Muscle layer of colon (tissue), 2 donors: ENCODE results near the gene FFAR2.

Experiments
- H3K27ac ChIP-seq: one replicate; pipeline ENCODE4 v1.7.0; 2013; ENCODE audit warnings: low read depth, mild to moderate bottlenecking, low read length, moderate library complexity
- H3K27me3 ChIP-seq, 2 donors: one replicate each; pipeline ENCODE4 v1.7.0; 2013; ENCODE audit warnings: low read length in 2 of 2, mild to moderate bottlenecking in 2 of 2; ENCODE audit not compliant: insufficient read depth in 2 of 2, control insufficient read depth in 1 of 2
- H3K36me3 ChIP-seq: one replicate; pipeline ENCODE4 v1.7.0; 2013; ENCODE audit warnings: mild to moderate bottlenecking, low read length; ENCODE audit not compliant: insufficient read depth
- H3K4me1 ChIP-seq: one replicate; pipeline ENCODE4 v1.7.0; 2013; ENCODE audit warnings: mild to moderate bottlenecking, low read length; ENCODE audit not compliant: insufficient read depth
- H3K4me3 ChIP-seq, 2 donors: one replicate each; pipeline ENCODE4 v1.7.0; 2013; ENCODE audit warnings: low read length in 2 of 2, low read depth in 1 of 2, mild to moderate bottlenecking in 1 of 2, moderate library complexity in 1 of 2
- H3K9ac ChIP-seq: one replicate; pipeline ENCODE4 v1.7.0; 2013; ENCODE audit warnings: low read length
- H3K9me3 ChIP-seq: one replicate; pipeline ENCODE4 v1.7.0; 2013; ENCODE audit warnings: mild to moderate bottlenecking, low read length
- donor health status: abdominal sarcoma.
- donor health status: Adenocarcinoma of cecum.

FFAR2 gene

GRCh38 chr19:35442091-35442490 lies 6.0 kb upstream of the FFAR2 start:
- Histone ChIP-seq H3K4me1 (peaks cover 4% of the 10 kb centered on the region), H3K27ac (no peak overlapping the region), H3K9ac (no peak overlapping the region)

GRCh38 chr19:35444735-35445134 lies 3.3 kb upstream of the FFAR2 start:
- H3K27ac ChIP-seq = no peak overlapping the region
- no peaks in the 10 kb centered on the region for H3K4me1 ChIP-seq
- H3K27me3 ChIP-seq = peaks cover 0 to 3% of the 10 kb centered on the region in 2 donors
- no peaks in the 10 kb centered on the region for H3K36me3 ChIP-seq
- H3K9me3 ChIP-seq = no peaks in the 10 kb centered on the region
- no peak overlapping the region for H3K4me3 ChIP-seq
- H3K9ac ChIP-seq = no peak overlapping the region

More at GRCh38 chr19:35442091-35442490, 6.0 kb upstream of the FFAR2 start:
- H3K4me3 ChIP-seq = no peak overlapping the region
- H3K9me3 ChIP-seq = no peaks in the 10 kb centered on the region
- H3K36me3 ChIP-seq = no peaks in the 10 kb centered on the region
- H3K27me3 ChIP-seq = no peaks in the 10 kb centered on the region

- H3K36me3 ChIP-seq = no peaks in the 10 kb centered on the region
- no peak overlapping the region for H3K4me3 ChIP-seq
- H3K27me3 ChIP-seq = peaks cover 0 to 10% of the 10 kb centered on the region in 2 donors
- no peaks in the 10 kb centered on the region for H3K9me3 ChIP-seq
- no peaks in the 10 kb centered on the region for H3K4me1 ChIP-seq
- no peak overlapping the region for H3K27ac ChIP-seq
- no peak overlapping the region for H3K9ac ChIP-seq
Observed at GRCh38 chr19:35445826-35446593, 2.0 kb upstream of the FFAR2 start.

- Histone ChIP-seq H3K9me3 (no peaks in the 10 kb centered on the region), H3K9ac (no peak overlapping the region), H3K27me3 (peaks cover 0 to 10% of the 10 kb centered on the region in 2 donors), H3K4me1 (no peaks in the 10 kb centered on the region), H3K36me3 (no peaks in the 10 kb centered on the region), H3K27ac (no peak overlapping the region), H3K4me3 (no peak overlapping the region)
Observed at GRCh38 chr19:35449359-35450043, 1.4 kb downstream of the FFAR2 start.

- Histone ChIP-seq H3K4me3 (no peak overlapping the region), H3K27ac (no peak overlapping the region)
Observed at GRCh38 chr19:35451338-35452096, 3.5 kb downstream of the FFAR2 start.

GRCh38 chr19:35454663-35455062 lies 6.6 kb downstream of the FFAR2 start:
- Histone ChIP-seq H3K9ac (no peak overlapping the region), H3K4me1 (no peaks in the 10 kb centered on the region), H3K4me3 (no peak overlapping the region), H3K27me3 (peaks cover 0 to 7% of the 10 kb centered on the region in 2 donors), H3K27ac (no peak overlapping the region), H3K36me3 (no peaks in the 10 kb centered on the region), H3K9me3 (no peaks in the 10 kb centered on the region)

More at GRCh38 chr19:35451338-35452096, 3.5 kb downstream of the FFAR2 start:
- Histone ChIP-seq H3K9ac (no peak overlapping the region), H3K9me3 (no peaks in the 10 kb centered on the region), H3K36me3 (no peaks in the 10 kb centered on the region), H3K27me3 (peaks cover 0 to 10% of the 10 kb centered on the region in 2 donors), H3K4me1 (no peaks in the 10 kb centered on the region)

GRCh38 chr19:35455616-35456201 lies 7.7 kb downstream of the FFAR2 start:
- H3K4me3 ChIP-seq = no peak overlapping the region
- no peak overlapping the region for H3K27ac ChIP-seq
- no peaks in the 10 kb centered on the region for H3K36me3 ChIP-seq
- H3K27me3 ChIP-seq = no peaks in the 10 kb centered on the region
- no peaks in the 10 kb centered on the region for H3K9me3 ChIP-seq
- no peak overlapping the region for H3K9ac ChIP-seq
- H3K4me1 ChIP-seq = peaks cover 4% of the 10 kb centered on the region

- Histone ChIP-seq H3K36me3 (no peaks in the 10 kb centered on the region), H3K9me3 (no peaks in the 10 kb centered on the region), H3K9ac (no peak overlapping the region), H3K27me3 (no peaks in the 10 kb centered on the region), H3K27ac (no peak overlapping the region), H3K4me3 (no peak overlapping the region), H3K4me1 (peaks cover 4% of the 10 kb centered on the region)
Observed at GRCh38 chr19:35457173-35457572, 9.1 kb downstream of the FFAR2 start.

- H3K9me3 ChIP-seq = no peaks in the 10 kb centered on the region
- peaks cover 4% of the 10 kb centered on the region for H3K4me1 ChIP-seq
- H3K27ac ChIP-seq = no peak overlapping the region
- H3K9ac ChIP-seq = no peak overlapping the region
- no peak overlapping the region for H3K4me3 ChIP-seq
- H3K27me3 ChIP-seq = no peaks in the 10 kb centered on the region
- H3K36me3 ChIP-seq = no peaks in the 10 kb centered on the region
Observed at GRCh38 chr19:35458192-35458591, 10.1 kb downstream of the FFAR2 start.

- H3K36me3 ChIP-seq = no peaks in the 10 kb centered on the region
- no peaks in the 10 kb centered on the region for H3K27me3 ChIP-seq
- no peak overlapping the region for H3K9ac ChIP-seq
- no peak overlapping the region for H3K27ac ChIP-seq
- peaks cover 4% of the 10 kb centered on the region for H3K4me1 ChIP-seq
- H3K9me3 ChIP-seq = no peaks in the 10 kb centered on the region
- no peak overlapping the region for H3K4me3 ChIP-seq
Observed at GRCh38 chr19:35458731-35459391, 10.8 kb downstream of the FFAR2 start.
